Measurements from ENCODE around the gene ROS1.
"Not testable (repeated sequence)": the region's sequence is repeated elsewhere in the genome, so short reads cannot be mapped to it uniquely, and the experiment has no call there.

ROS1 gene

DNA sequence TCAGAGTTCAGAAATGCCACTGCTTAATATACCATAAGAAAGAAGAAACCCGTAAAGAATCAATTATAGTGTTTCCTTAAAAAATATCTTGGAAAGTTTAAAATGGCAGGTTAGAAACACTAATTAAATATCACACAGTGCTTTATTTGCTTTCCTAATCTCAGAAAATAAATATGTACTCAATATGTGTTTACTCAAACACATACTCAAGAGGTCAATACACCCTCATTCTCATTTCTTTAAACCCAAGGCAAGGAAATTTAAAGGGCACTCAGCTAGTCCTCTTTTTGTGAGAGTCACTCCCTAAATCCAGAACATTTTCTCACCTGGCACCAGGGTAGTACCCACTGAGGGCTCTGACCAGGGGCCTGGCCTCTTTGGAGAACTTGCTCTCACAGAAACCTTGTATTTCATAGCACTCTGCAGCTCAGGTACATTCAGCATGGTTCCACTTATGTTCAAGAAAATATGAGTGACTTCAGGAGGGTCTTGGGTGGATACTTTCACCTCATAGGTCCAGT is 38.2 kb downstream of the ROS1 start:
- Histone ChIP-seq H3K27me3 (ENCODE audit: control insufficient read depth in 2 of 2, insufficient read depth in 2 of 2, low read length in 2 of 2) (no peaks in the 10 kb centered on the region), H3K27ac (ENCODE audit: low read depth in 2 of 2, low read length in 2 of 2) (no peak overlapping the region), H3K9ac (ENCODE audit: low read depth in 1 of 2, low read length in 2 of 2) (no peak overlapping the region), H3K4me3 (ENCODE audit: low read length in 2 of 2) (no peak overlapping the region), H3K9me3 (ENCODE audit: control insufficient read depth in 2 of 2, low read length in 2 of 2) (no peaks in the 10 kb centered on the region), H3K4me1 (ENCODE audit: control insufficient read depth in 2 of 2, insufficient read depth in 2 of 2, low read length in 2 of 2) (peaks cover 0 to 4% of the 10 kb centered on the region in 2 donors), H3K36me3 (ENCODE audit: control insufficient read depth in 2 of 2, insufficient read depth in 2 of 2, low read length in 2 of 2) (no peaks in the 10 kb centered on the region)

DNA sequence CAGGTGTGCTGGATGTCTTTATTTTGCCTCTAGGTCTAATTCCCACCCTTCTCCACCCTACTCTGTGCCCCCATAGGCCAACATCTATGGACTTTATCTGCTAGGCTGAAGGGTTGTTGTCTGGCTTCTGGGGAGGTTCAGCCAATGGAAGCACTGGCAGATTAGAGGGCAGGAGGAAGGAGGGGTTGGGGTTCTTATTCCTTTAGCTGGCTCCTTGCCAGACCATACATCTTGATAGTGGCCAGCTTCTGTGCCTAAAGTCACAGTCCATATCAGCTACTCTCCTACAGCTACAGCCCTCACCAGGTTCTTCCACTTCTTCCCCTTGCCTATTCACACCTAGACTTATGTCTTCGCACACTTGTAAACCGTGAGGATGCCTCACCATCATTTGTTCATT is 41.1 kb downstream of the ROS1 start:
- Histone ChIP-seq H3K4me3 (ENCODE audit: low read length in 2 of 2) (no peak overlapping the region), H3K4me1 (ENCODE audit: control insufficient read depth in 2 of 2, insufficient read depth in 2 of 2, low read length in 2 of 2) (peaks cover 0 to 4% of the 10 kb centered on the region in 2 donors), H3K36me3 (ENCODE audit: control insufficient read depth in 2 of 2, insufficient read depth in 2 of 2, low read length in 2 of 2) (no peaks in the 10 kb centered on the region), H3K9me3 (ENCODE audit: control insufficient read depth in 2 of 2, low read length in 2 of 2) (no peaks in the 10 kb centered on the region), H3K27ac (ENCODE audit: low read depth in 2 of 2, low read length in 2 of 2) (no peak overlapping the region), H3K27me3 (ENCODE audit: control insufficient read depth in 2 of 2, insufficient read depth in 2 of 2, low read length in 2 of 2) (no peaks in the 10 kb centered on the region), H3K9ac (ENCODE audit: low read depth in 1 of 2, low read length in 2 of 2) (no peak overlapping the region)

DNA sequence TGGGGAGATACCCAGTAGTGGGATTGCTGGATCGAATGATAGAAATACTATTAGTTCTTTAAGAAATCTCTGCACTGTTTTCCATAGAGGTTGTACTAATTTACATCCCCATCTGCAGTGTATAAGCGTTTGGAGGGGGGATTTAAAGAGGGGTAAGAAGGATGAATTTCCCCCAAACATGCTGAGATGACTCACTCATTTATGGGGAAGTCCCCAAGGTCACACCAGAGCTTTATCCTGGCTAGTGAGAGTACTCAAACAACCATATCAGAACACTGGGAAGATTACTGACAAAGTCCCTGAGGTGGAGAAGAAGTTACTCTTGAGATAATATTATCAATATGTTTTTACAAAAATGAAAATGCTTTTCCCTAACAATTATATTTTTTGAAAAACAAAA is 44.0 kb downstream of the ROS1 start:
- Histone ChIP-seq H3K4me3 (ENCODE audit: low read length in 2 of 2) (no peak overlapping the region), H3K9me3 (ENCODE audit: control insufficient read depth in 2 of 2, low read length in 2 of 2) (no peaks in the 10 kb centered on the region), H3K27me3 (ENCODE audit: control insufficient read depth in 2 of 2, insufficient read depth in 2 of 2, low read length in 2 of 2) (no peaks in the 10 kb centered on the region), H3K27ac (ENCODE audit: low read depth in 2 of 2, low read length in 2 of 2) (no peak overlapping the region), H3K9ac (ENCODE audit: low read depth in 1 of 2, low read length in 2 of 2) (no peak overlapping the region), H3K4me1 (ENCODE audit: control insufficient read depth in 2 of 2, insufficient read depth in 2 of 2, low read length in 2 of 2) (no peaks in the 10 kb centered on the region), H3K36me3 (ENCODE audit: control insufficient read depth in 2 of 2, insufficient read depth in 2 of 2, low read length in 2 of 2) (no peaks in the 10 kb centered on the region)

DNA sequence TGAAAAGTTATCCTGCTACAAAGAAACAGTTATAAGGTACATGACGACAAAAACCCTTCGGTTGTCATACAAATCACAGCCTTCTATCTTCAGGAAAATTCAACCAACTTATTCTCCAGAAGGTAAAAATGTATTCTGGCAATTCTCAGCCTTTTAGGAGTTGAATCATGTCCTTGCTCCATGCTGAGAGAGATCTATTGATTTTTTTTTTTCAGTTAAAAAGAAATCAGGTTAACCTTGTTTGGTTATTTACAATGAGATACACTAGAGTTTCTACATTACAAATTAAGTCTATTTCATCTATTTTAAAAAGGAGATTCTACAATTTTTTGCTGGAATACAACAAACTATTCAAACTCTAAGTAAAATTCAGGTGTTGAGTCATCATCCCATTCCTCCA is 45.4 kb downstream of the ROS1 start:
- H3K36me3 ChIP-seq (ENCODE audit: control insufficient read depth in 2 of 2, insufficient read depth in 2 of 2, low read length in 2 of 2), result no peaks in the 10 kb centered on the region
- no peak overlapping the region for H3K9ac ChIP-seq (ENCODE audit: low read depth in 1 of 2, low read length in 2 of 2)
- H3K27me3 ChIP-seq (ENCODE audit: control insufficient read depth in 2 of 2, insufficient read depth in 2 of 2, low read length in 2 of 2), result no peaks in the 10 kb centered on the region
- H3K9me3 ChIP-seq (ENCODE audit: control insufficient read depth in 2 of 2, low read length in 2 of 2), result no peaks in the 10 kb centered on the region
- no peaks in the 10 kb centered on the region for H3K4me1 ChIP-seq (ENCODE audit: control insufficient read depth in 2 of 2, insufficient read depth in 2 of 2, low read length in 2 of 2)
- no peak overlapping the region for H3K27ac ChIP-seq (ENCODE audit: low read depth in 2 of 2, low read length in 2 of 2)
- no peak overlapping the region for H3K4me3 ChIP-seq (ENCODE audit: low read length in 2 of 2)

DNA sequence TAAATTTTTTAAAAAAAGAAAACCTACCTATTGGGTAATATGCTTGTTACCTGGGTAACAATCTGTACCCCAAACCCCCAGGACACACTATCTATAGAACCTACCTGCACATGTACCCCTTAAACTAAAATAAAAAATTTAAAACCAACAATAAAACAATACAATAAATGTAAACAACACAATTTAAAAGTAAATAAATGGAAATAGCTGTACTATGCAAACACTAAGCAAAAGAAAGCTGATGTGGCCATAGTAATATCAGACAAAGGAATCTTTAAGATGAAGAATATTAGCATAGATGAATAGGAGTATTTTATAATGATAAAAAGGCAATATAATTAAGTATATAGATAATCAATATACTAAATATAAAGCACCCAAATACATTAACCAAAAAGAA is 50.3 kb downstream of the ROS1 start:
- Histone ChIP-seq H3K27me3 (ENCODE audit: control insufficient read depth in 2 of 2, insufficient read depth in 2 of 2, low read length in 2 of 2) (no peaks in the 10 kb centered on the region), H3K9ac (ENCODE audit: low read depth in 1 of 2, low read length in 2 of 2) (no peak overlapping the region), H3K36me3 (ENCODE audit: control insufficient read depth in 2 of 2, insufficient read depth in 2 of 2, low read length in 2 of 2) (no peaks in the 10 kb centered on the region), H3K27ac (ENCODE audit: low read depth in 2 of 2, low read length in 2 of 2) (no peak overlapping the region), H3K4me1 (ENCODE audit: control insufficient read depth in 2 of 2, insufficient read depth in 2 of 2, low read length in 2 of 2) (no peaks in the 10 kb centered on the region), H3K9me3 (ENCODE audit: control insufficient read depth in 2 of 2, low read length in 2 of 2) (no peaks in the 10 kb centered on the region), H3K4me3 (ENCODE audit: low read length in 2 of 2) (no peak overlapping the region)

DNA sequence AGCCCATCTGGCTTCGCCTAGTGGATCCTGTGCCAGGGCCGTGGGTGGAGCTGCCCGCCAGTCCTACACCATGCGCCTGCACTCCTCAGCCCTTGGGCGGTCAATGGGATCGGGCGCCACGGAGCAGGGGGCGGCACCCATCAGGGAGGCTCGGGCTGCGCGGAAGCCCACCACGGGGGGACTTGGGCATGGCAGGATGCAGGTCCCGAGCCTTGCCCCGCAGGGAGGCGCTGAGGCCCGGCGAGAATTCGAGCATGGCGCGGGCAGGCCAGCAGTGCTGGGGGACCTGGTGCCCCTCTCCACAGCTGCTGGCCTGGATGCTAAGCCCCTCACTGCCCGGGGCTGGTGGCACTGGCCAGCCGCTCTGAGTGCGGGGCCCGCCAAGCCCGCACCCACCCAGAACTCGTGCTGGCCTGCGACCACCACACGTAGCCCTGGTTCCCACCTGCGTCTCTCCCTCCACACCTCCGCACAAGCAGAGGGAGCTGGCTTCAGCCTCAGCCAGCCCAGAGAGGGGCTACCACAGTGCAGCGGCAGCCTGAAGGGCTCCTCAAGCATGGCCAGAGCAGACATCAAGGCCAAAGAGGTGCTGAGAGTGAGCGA is 52.4 kb downstream of the ROS1 start:
- Histone ChIP-seq H3K27ac (ENCODE audit: low read depth in 2 of 2, low read length in 2 of 2) (no peak overlapping the region), H3K4me3 (ENCODE audit: low read length in 2 of 2) (no peak overlapping the region), H3K36me3 (ENCODE audit: control insufficient read depth in 2 of 2, insufficient read depth in 2 of 2, low read length in 2 of 2) (no peaks in the 10 kb centered on the region), H3K27me3 (ENCODE audit: control insufficient read depth in 2 of 2, insufficient read depth in 2 of 2, low read length in 2 of 2) (no peaks in the 10 kb centered on the region), H3K9ac (ENCODE audit: low read depth in 1 of 2, low read length in 2 of 2) (no peak overlapping the region), H3K9me3 (ENCODE audit: control insufficient read depth in 2 of 2, low read length in 2 of 2) (no peaks in the 10 kb centered on the region), H3K4me1 (ENCODE audit: control insufficient read depth in 2 of 2, insufficient read depth in 2 of 2, low read length in 2 of 2) (no peaks in the 10 kb centered on the region)

DNA sequence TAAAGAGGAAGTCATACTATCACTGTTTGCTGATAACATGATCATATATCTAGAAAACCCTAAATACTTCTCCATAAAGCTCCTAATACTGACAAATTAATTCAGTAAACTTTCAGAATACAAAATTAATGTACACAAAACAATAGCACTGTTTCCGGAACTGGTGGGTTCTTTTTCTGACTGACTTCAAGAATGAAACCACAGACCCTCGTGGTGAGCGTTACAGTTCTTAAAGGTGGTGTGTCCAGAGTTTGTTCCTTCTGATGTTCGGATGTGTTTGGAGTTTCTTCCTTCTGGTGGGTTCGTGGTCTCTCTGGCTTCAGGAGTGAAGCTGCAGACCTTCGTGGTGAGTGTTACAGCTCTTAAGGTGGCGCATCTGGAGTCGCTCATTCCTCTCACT is 53.5 kb downstream of the ROS1 start:
- H3K4me3 ChIP-seq (ENCODE audit: low read length in 2 of 2); H3K36me3 ChIP-seq (ENCODE audit: control insufficient read depth in 2 of 2, insufficient read depth in 2 of 2, low read length in 2 of 2); H3K9me3 ChIP-seq (ENCODE audit: control insufficient read depth in 2 of 2, low read length in 2 of 2); H3K27me3 ChIP-seq (ENCODE audit: control insufficient read depth in 2 of 2, insufficient read depth in 2 of 2, low read length in 2 of 2); H3K9ac ChIP-seq (ENCODE audit: low read depth in 1 of 2, low read length in 2 of 2); H3K4me1 ChIP-seq (ENCODE audit: control insufficient read depth in 2 of 2, insufficient read depth in 2 of 2, low read length in 2 of 2); H3K27ac ChIP-seq (ENCODE audit: low read depth in 2 of 2, low read length in 2 of 2): not testable (repeated sequence)

DNA sequence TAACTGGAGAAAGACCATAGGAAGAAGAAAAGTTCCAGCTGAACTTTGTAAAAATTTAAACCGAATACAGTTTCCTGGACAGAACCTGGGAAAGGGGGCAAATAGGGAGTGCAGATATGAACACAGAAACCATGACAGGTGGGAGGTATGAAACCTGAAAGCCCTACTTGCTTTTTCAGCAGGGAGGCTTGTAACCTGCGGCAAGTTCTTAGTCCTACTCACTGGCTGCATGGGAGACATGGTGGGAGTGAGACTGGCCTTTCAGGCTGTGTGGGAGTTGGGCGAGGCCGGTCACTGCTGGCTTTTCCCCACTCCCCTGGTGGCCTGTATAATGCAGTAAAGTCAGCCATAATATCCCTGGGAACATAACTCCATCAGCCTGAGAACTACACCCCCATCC is 54.2 kb downstream of the ROS1 start:
- Histone ChIP-seq H3K36me3 (ENCODE audit: control insufficient read depth in 2 of 2, insufficient read depth in 2 of 2, low read length in 2 of 2) (no peaks in the 10 kb centered on the region), H3K27ac (ENCODE audit: low read depth in 2 of 2, low read length in 2 of 2) (no peak overlapping the region), H3K9ac (ENCODE audit: low read depth in 1 of 2, low read length in 2 of 2) (no peak overlapping the region), H3K9me3 (ENCODE audit: control insufficient read depth in 2 of 2, low read length in 2 of 2) (no peaks in the 10 kb centered on the region), H3K27me3 (ENCODE audit: control insufficient read depth in 2 of 2, insufficient read depth in 2 of 2, low read length in 2 of 2) (no peaks in the 10 kb centered on the region), H3K4me1 (ENCODE audit: control insufficient read depth in 2 of 2, insufficient read depth in 2 of 2, low read length in 2 of 2) (no peaks in the 10 kb centered on the region), H3K4me3 (ENCODE audit: low read length in 2 of 2) (no peak overlapping the region)

DNA sequence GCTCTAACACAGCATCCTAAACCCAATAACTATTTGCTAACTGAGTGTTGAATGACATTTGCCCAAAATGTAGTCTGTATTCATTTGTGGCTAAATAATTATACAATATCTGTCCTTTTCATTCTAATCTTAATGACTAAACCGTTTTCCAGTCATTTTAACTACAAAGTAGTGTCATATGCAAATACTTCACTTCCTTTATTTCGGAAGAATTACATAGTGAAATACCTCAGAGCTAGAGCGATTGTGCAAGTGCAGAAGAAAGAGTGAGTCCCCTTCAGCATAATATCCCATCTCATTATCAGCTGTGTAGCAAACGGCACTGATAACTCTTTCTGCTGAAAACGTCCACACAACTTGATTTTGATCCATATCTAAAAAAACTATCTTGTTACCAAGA is 66.2 kb downstream of the ROS1 start:
- Histone ChIP-seq H3K4me1 (ENCODE audit: control insufficient read depth in 2 of 2, insufficient read depth in 2 of 2, low read length in 2 of 2) (no peaks in the 10 kb centered on the region), H3K27ac (ENCODE audit: low read depth in 2 of 2, low read length in 2 of 2) (no peak overlapping the region), H3K36me3 (ENCODE audit: control insufficient read depth in 2 of 2, insufficient read depth in 2 of 2, low read length in 2 of 2) (no peaks in the 10 kb centered on the region), H3K9me3 (ENCODE audit: control insufficient read depth in 2 of 2, low read length in 2 of 2) (no peaks in the 10 kb centered on the region), H3K4me3 (ENCODE audit: low read length in 2 of 2) (no peak overlapping the region), H3K9ac (ENCODE audit: low read depth in 1 of 2, low read length in 2 of 2) (no peak overlapping the region), H3K27me3 (ENCODE audit: control insufficient read depth in 2 of 2, insufficient read depth in 2 of 2, low read length in 2 of 2) (no peaks in the 10 kb centered on the region)

DNA sequence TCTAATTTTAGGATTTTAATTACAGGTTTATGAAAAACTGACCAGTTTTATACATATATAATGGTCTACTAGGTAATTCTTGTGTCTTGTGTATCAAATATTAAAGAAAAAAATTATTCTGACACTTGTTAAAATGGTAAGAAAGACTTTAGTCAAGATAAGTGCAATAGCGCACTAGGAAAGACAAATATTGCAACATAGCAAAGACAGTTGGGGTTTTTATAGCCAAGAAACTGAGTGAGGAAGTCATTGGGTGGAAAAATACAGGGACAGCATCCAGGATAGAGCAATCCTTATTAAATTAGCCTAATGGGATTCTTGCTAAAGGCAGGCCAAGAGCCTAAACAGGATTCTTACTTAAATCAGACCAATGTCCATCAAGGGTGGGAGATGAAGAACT is 71.1 kb downstream of the ROS1 start:
- no peaks in the 10 kb centered on the region for H3K9me3 ChIP-seq (ENCODE audit: control insufficient read depth in 2 of 2, low read length in 2 of 2)
- H3K36me3 ChIP-seq (ENCODE audit: control insufficient read depth in 2 of 2, insufficient read depth in 2 of 2, low read length in 2 of 2), result no peaks in the 10 kb centered on the region
- no peak overlapping the region for H3K4me3 ChIP-seq (ENCODE audit: low read length in 2 of 2)
- no peak overlapping the region for H3K9ac ChIP-seq (ENCODE audit: low read depth in 1 of 2, low read length in 2 of 2)
- H3K27ac ChIP-seq (ENCODE audit: low read depth in 2 of 2, low read length in 2 of 2), result no peak overlapping the region
- peaks cover 0 to 3% of the 10 kb centered on the region in 2 donors for H3K4me1 ChIP-seq (ENCODE audit: control insufficient read depth in 2 of 2, insufficient read depth in 2 of 2, low read length in 2 of 2)
- no peaks in the 10 kb centered on the region for H3K27me3 ChIP-seq (ENCODE audit: control insufficient read depth in 2 of 2, insufficient read depth in 2 of 2, low read length in 2 of 2)
